HUES6 (cell line): Measurements from ENCODE around the gene TICAM2.

Experiments
- H3K27ac ChIP-seq: 2 replicates; pipeline ENCODE4 v1.7.0; 2013; ENCODE audit warnings: low read depth, mild to moderate bottlenecking, low read length, inconsistent platforms
- H3K27me3 ChIP-seq: 2 replicates; pipeline ENCODE4 v1.6.1; 2013; ENCODE audit warnings: low read length; ENCODE audit not compliant: control insufficient read depth, insufficient read depth
- H3K36me3 ChIP-seq: 2 replicates; pipeline ENCODE4 v1.6.1; 2013; ENCODE audit warnings: low read length; ENCODE audit not compliant: control insufficient read depth, insufficient read depth
- H3K4me1 ChIP-seq: 2 replicates; pipeline ENCODE4 v1.6.1; 2013; ENCODE audit warnings: low read length; ENCODE audit not compliant: control insufficient read depth, insufficient read depth
- H3K4me3 ChIP-seq: 2 replicates; pipeline ENCODE4 v1.5.1; 2013; ENCODE audit warnings: low read depth, low read length
- H3K9ac ChIP-seq: one replicate; pipeline ENCODE4 v1.6.1; 2013; ENCODE audit warnings: mild to moderate bottlenecking, low read length
- H3K9me3 ChIP-seq: 2 replicates; pipeline ENCODE4 v1.6.1; 2013; ENCODE audit warnings: low read depth, low read length; ENCODE audit not compliant: control insufficient read depth, insufficient read depth

TICAM2 gene

DNA sequence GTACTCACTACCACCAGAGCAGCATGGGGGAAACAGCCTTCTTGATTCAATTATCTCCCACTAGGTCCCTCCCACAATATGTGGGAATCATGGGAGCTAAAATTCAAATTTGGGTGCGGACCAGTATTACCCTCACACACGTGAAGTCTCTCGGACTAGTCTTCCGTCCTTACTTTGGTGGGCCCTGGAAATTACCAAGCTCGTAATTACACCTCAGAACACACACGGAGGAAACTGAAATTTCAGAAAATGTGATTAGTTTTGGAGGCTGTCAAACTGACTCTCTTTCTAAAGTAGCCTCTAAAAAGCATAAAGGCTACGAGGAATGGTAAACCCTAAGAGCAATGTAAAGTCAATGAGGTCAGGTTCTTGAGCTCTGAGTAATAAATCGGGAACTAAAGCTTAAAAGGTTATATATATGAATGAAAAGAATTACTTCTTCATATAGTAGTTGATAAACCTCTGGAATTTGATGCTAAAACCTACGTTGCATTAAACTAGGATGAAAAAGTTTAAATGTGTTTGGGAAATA is 56.9 kb downstream of the TICAM2 start:
- Histone ChIP-seq H3K4me1 (peaks cover 16% of the 10 kb centered on the region), H3K4me3 (peak overlapping the region; percentile 42; the same call in 1 of the 2 replicates), H3K36me3 (peaks cover 19% of the 10 kb centered on the region), H3K9me3 (peaks cover 19% of the 10 kb centered on the region), H3K9ac (no peak overlapping the region), H3K27ac (no peak overlapping the region), H3K27me3 (no peaks in the 10 kb centered on the region)

GRCh38 chr5:115544436-115545350 is 57.6 kb downstream of the TICAM2 start, which contains the start of gene FEM1C:
TSS of gene FEM1C (minus strand) at chr5:115544775. CDS start at chr5:115543493, 1,282 bp downstream.
- H3K27me3 ChIP-seq, result no peaks in the 10 kb centered on the region

DNA sequence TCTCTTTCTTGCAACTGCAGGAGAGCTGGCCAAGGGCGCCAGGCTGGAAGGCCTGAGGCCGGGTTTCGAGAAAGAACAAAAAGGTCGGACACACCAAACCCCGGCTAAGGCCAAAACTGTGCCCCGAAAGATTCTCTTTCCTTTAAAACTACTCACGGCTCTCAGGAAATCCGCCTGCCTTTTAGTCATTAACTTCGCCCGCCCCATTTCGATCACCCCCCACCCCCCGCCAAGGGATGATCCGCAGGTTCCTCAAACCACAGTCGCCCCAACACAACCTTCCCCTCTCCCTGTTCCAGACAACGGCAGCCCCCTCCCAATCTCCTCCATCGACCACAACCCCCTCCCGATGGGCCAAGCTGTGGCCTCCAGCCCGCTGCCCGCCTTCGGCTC is 58.2 kb downstream of the TICAM2 start:
- no peaks in the 10 kb centered on the region for H3K27me3 ChIP-seq
- peak overlapping the region; percentile 95 for H3K9ac ChIP-seq
- H3K4me3 ChIP-seq, result peak overlapping the region; percentile 93
- H3K36me3 ChIP-seq, result peaks cover 33% of the 10 kb centered on the region
- peaks cover 15% of the 10 kb centered on the region for H3K4me1 ChIP-seq
- peak overlapping the region; percentile 96 for H3K27ac ChIP-seq
- peaks cover 19% of the 10 kb centered on the region for H3K9me3 ChIP-seq

More at GRCh38 chr5:115544436-115545350, 57.6 kb downstream of the TICAM2 start, which contains the start of gene FEM1C:
- Histone ChIP-seq H3K27ac (peak within 1 kb of the TSS; percentile 96), H3K4me3 (peak within 1 kb of the TSS; percentile 93), H3K4me1 (peaks cover 15% of the 10 kb centered on the region), H3K9me3 (peaks cover 19% of the 10 kb centered on the region), H3K9ac (peak within 1 kb of the TSS; percentile 95), H3K36me3 (peaks cover 27% of the 10 kb centered on the region)

DNA sequence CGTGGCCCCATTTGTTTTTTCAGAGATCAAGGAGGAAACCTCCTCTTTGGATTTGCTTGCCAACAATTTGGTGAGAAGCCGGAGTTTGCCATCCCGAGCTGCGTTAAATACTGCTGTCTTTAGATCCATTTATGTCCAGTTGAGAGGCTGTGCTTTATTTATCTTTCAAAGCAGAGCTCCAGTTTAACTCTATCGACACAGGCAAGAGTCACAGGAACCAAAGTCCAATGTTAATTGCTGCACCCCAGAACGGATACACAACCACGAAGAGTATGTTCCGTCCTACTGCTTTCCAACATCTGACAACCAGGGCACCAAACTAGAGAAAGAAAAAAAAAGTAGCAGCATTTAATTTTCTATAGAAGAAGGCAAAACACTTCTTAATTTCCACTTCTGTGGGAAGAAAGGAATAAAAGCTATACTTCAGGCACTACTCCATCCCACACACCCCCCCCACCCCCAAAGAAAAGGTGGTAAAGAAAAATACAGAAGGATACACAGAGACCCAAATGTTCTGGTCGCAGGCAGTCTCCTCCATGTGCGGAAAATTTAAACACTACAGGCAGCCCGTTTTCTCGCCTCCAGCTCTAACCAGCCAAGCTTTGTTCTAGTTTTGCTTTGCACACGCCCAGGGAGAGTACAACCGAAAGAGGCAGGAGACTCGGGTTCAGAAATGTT is 58.8 kb downstream of the TICAM2 start:
- Histone ChIP-seq H3K27ac (peak overlapping the region; percentile 96; the same call in 1 of the 2 replicates), H3K4me3 (peak overlapping the region; percentile 93), H3K9ac (peak overlapping the region; percentile 95), H3K36me3 (peaks cover 38% of the 10 kb centered on the region), H3K4me1 (peaks cover 15% of the 10 kb centered on the region), H3K9me3 (peaks cover 19% of the 10 kb centered on the region), H3K27me3 (no peaks in the 10 kb centered on the region)

- Histone ChIP-seq H3K9me3 (peaks cover 19% of the 10 kb centered on the region), H3K27me3 (no peaks in the 10 kb centered on the region), H3K27ac (no peak overlapping the region), H3K4me3 (peak overlapping the region; percentile 93), H3K4me1 (peaks cover 15% of the 10 kb centered on the region), H3K36me3 (peaks cover 45% of the 10 kb centered on the region), H3K9ac (peak overlapping the region; percentile 95)
These were observed 59.5 kb downstream of the TICAM2 start for GRCh38 chr5:115542651-115543364.

DNA sequence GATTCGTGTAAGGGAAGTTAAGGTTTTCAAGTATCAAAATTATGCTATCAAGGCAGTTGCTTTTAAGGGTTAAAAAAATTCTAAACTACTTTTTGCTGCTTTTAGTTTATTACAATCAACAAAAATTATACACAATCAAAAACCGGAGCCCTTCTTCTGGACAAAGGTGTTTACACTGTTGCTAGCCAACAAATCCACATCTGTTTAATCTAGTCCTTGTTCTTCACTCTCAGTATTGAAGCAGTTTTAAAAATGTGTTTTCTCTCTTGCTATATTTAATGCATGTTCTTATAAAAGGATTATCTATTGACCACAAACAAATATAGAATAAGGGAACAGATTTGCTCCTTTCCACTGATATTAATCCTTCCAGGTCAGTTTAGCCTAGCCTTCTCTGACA is 60.2 kb downstream of the TICAM2 start:
- H3K27ac ChIP-seq, result no peak overlapping the region
- no peak overlapping the region for H3K9ac ChIP-seq
- no peaks in the 10 kb centered on the region for H3K27me3 ChIP-seq
- peaks cover 52% of the 10 kb centered on the region for H3K36me3 ChIP-seq
- H3K4me1 ChIP-seq, result peaks cover 15% of the 10 kb centered on the region
- H3K9me3 ChIP-seq, result peaks cover 19% of the 10 kb centered on the region
- peak overlapping the region; percentile 93 for H3K4me3 ChIP-seq

DNA sequence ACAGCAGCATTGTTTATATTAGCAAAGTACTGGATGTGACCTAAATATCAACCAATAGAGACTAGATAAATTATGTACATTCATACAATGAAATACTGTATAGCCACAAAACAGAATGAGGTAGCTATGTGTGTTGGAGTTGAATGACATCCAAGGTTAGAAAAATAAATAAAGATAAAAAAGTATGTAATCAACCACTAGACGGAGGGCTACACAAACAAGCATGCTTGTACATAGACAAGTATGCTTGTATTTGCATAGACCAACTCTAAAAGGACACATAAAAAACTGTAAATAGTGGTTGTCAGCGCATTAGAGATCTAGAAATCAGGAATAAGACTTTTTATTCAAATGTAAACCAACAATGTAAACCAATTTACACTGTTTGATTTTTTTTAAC is 60.7 kb downstream of the TICAM2 start:
- H3K9ac ChIP-seq, result no peak overlapping the region
- H3K36me3 ChIP-seq, result peaks cover 57% of the 10 kb centered on the region

DNA sequence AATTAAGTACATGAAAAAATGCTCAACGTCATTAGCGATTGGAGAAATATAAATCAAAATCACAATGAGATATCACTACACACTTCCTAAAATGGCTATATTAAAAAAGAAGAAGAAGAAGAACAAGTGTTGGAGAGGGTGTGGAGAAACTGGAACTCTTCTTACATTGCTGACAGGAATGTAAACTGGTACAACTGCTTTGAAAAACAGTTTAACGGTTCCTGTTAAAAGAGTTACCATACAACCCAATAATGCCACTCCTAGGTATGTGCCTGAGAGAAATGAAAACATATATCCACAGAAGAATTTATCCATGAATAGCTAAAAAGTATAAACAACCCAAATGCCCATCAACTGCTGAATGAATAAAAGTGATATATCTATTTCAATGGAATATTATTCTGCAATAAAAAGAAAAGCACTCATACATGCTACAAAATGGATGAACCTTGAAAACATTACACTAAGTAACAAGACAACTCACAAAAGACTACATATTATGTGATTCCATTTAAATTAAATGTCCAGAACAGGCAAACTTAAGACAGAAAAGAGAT is 66.7 kb downstream of the TICAM2 start:
- H3K4me1 ChIP-seq, result no peaks in the 10 kb centered on the region; the same call in 1 of the 2 replicates
- H3K9me3 ChIP-seq, result no peaks in the 10 kb centered on the region; the same call in 1 of the 2 replicates
- H3K27ac ChIP-seq, result no peak overlapping the region
- H3K4me3 ChIP-seq, result no peak overlapping the region
- H3K27me3 ChIP-seq, result no peaks in the 10 kb centered on the region
- H3K9ac ChIP-seq, result no peak overlapping the region
- H3K36me3 ChIP-seq, result peaks cover 68% of the 10 kb centered on the region

More for the DNA sequence above, 60.7 kb downstream of the TICAM2 start:
- Histone ChIP-seq H3K4me1 (peaks cover 15% of the 10 kb centered on the region), H3K9me3 (peaks cover 17% of the 10 kb centered on the region), H3K4me3 (peak overlapping the region; percentile 93), H3K27me3 (no peaks in the 10 kb centered on the region), H3K27ac (no peak overlapping the region)

- no peaks in the 10 kb centered on the region; the same call in 1 of the 2 replicates for H3K9me3 ChIP-seq
- H3K36me3 ChIP-seq, result peaks cover 39% of the 10 kb centered on the region
- H3K9ac ChIP-seq, result no peak overlapping the region
- H3K4me3 ChIP-seq, result no peak overlapping the region
- H3K27ac ChIP-seq, result no peak overlapping the region
- H3K4me1 ChIP-seq, result no peaks in the 10 kb centered on the region; the same call in 1 of the 2 replicates
- H3K27me3 ChIP-seq, result no peaks in the 10 kb centered on the region
These were observed 69.8 kb downstream of the TICAM2 start for GRCh38 chr5:115532517-115532916.

DNA sequence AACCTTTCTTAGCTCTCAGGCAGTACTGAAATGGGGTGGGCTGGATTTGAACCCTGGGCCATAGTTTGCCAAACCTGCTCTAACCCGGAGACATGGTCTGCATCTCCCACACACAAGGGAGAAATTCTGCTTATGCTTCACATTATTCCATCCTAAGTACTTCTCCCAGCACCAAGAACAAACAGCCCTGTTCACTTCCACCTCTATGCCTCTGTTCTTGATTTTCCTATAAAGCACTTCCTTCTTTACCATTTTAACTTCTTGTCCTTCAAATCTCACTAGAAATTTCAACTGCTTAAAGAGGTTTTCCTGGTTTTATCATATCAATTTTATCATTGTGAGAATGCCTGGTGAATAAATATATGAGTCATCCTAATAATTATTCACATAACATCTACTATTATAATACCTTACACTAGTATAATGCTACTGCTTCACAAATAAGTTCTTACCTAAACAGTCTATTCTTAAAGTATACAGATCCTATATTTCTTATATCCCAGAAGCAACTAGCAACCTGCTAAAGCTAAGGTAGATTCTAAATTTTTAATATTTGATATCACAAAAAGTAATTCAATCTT is 70.4 kb downstream of the TICAM2 start:
- no peak overlapping the region for H3K27ac ChIP-seq
- H3K36me3 ChIP-seq, result peaks cover 34% of the 10 kb centered on the region
- H3K9me3 ChIP-seq, result no peaks in the 10 kb centered on the region; the same call in 1 of the 2 replicates
- no peaks in the 10 kb centered on the region for H3K4me1 ChIP-seq
- H3K9ac ChIP-seq, result no peak overlapping the region
- no peak overlapping the region for H3K4me3 ChIP-seq
- H3K27me3 ChIP-seq, result no peaks in the 10 kb centered on the region
